GM21367 (cell line): ENCODE data around the gene LRRC75A.

ENCODE experiments used
- ATAC-seq: cut with Tn5 transposase; IDR thresholded peaks from one replicate; pipeline ENCODE4 v1.9.1; 2021; ENCODE audit not compliant: unreplicated experiment

The LRRC75A gene

GRCh38 chr17:16435925-16436886 is 55.8 kb downstream of the LRRC75A start:
- no peak for ATAC-seq

- ATAC-seq = no peak
These were observed 57.3 kb downstream of the LRRC75A start for GRCh38 chr17:16434662-16435061.

- no peak for ATAC-seq
These were observed 58.5 kb downstream of the LRRC75A start for GRCh38 chr17:16433514-16433913.

- ATAC-seq = no peak
These were observed 60.0 kb downstream of the LRRC75A start for GRCh38 chr17:16432017-16432416.

GRCh38 chr17:16430650-16431049 is 61.3 kb downstream of the LRRC75A start:
- ATAC-seq = no peak

GRCh38 chr17:16429083-16429482 is 62.9 kb downstream of the LRRC75A start:
- no peak for ATAC-seq

- no peak for ATAC-seq
These were observed 63.7 kb downstream of the LRRC75A start for GRCh38 chr17:16428098-16428882.

GRCh38 chr17:16427020-16427419 is 65.0 kb downstream of the LRRC75A start:
- no peak for ATAC-seq

- ATAC-seq = no peak
These were observed 66.0 kb downstream of the LRRC75A start for GRCh38 chr17:16425698-16426659.

- ATAC-seq = no peak
These were observed 66.8 kb downstream of the LRRC75A start for GRCh38 chr17:16425202-16425601.

- ATAC-seq = no peak
These were observed 68.6 kb downstream of the LRRC75A start for GRCh38 chr17:16423226-16423872.

GRCh38 chr17:16422416-16422815 is 69.6 kb downstream of the LRRC75A start:
- ATAC-seq = no peak

- ATAC-seq = no peak
These were observed 72.1 kb downstream of the LRRC75A start for GRCh38 chr17:16419929-16420271.

GRCh38 chr17:16419074-16419928 is 72.7 kb downstream of the LRRC75A start:
- no peak for ATAC-seq

GRCh38 chr17:16418685-16419068 is 73.3 kb downstream of the LRRC75A start:
- no peak for ATAC-seq

- no peak for ATAC-seq
These were observed 73.9 kb downstream of the LRRC75A start for GRCh38 chr17:16417896-16418684.

- no peak for ATAC-seq
These were observed 74.6 kb downstream of the LRRC75A start for GRCh38 chr17:16417399-16417798.

- peak; percentile 38 for ATAC-seq
These were observed 76.7 kb downstream of the LRRC75A start, which contains the start of gene TRPV2 for GRCh38 chr17:16415031-16415924. TSS of gene TRPV2 (plus strand) at chr17:16415571. CDS start at chr17:16417669, 2,098 bp downstream.
